Measurements from ENCODE around the gene LIN28B.

The LIN28B gene

DNA sequence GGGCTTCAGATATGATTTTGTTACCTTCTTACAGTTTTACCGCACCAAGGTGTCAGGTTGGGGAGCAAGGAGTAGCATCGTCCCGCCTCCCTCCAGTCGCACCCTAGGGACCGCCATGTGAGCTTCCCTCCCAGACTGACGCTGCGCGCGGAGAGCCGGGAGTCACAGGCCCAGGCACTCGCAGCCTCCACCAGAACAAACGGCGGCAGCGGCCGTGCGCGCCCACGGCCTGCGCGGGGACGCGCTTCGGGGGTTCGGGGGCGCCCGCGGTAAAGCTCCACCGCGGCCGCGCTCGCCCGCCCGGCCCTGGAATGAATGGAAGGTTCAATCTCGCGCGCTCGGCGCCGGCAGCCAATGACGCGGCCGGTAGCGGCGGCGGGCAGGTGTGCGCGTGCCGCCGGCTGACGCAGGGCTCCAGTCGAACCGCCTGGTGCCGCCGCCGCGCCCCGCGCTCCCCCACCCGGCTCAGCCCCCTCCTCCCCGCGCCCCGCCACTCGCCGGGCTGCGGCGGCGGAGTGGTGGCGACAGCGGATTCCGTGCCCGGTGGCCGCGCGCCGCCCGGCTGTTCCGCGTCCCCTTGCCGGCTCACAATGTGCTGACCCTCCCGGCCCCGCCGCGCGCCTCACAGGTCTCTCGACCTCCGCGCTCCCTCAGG, 16.5 kb upstream of the LIN28B start:
- Histone ChIP-seq H3K9ac (no peak overlapping the region), H3K27me3 (ENCODE audit: control insufficient read depth, insufficient read depth, low read length) (peaks cover 9% of the 10 kb centered on the region), H3K9me3 (ENCODE audit: control insufficient read depth, low read length) (peaks cover 6% of the 10 kb centered on the region), H3K4me2 (ENCODE audit: low read length) (no peak overlapping the region), H3K4me1 (no peaks in the 10 kb centered on the region), H3K36me3 (ENCODE audit: control insufficient read depth, insufficient read depth, low read length) (peaks cover 4% of the 10 kb centered on the region), H3K79me2 (no peaks in the 10 kb centered on the region), H3K4me3 (ENCODE audit: low read depth, low read length) (no peak overlapping the region), H3K27ac (no peak overlapping the region), H2AFZ (peak overlapping the region; percentile 51)
- no peak for TF ChIP-seq CTCF (IDR thresholded peaks at IDR 0.05)

DNA sequence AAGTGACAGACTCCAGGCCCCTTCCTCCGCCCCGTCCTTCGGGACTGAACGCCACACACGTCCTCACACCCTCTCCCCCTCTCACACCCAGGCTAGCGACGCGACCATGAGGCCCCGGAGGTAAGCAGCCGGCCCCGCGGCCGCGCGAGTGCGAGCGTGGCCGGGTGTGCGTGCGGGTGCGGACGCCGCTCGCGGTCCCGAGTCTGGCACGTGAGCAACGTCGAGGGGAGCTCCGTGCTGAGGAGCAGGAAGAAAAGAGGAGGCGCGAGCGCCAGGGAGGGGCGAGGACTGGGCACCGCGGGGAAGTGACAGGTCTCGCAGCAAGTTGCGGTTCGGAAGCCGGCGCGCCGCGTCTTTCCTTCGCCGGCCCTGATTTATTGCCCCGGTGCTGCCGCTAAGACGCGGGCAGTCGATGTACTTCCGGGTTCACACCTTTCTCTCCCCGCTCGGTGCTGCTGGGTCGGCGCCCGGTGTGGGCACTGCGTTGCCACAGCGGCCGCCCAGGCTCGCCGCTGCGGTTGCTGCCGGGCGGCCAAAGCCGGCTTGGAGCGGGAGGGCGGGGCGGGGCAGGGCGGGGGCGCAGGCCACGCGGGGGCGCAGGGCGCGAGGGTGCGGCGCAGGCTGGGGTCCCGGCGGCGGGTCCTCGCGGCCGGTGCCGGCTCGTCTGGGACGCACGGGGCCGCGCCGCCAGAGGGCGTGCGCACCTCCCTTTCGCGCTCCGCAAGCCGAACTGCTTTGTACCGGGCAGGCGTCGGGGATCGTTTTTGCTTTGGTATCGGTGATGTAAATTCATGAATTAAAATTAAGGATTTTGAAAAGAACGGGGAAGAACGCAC, 15.8 kb upstream of the LIN28B start:
- H3K36me3 ChIP-seq (ENCODE audit: control insufficient read depth, insufficient read depth, low read length): peaks cover 4% of the 10 kb centered on the region
- no peaks in the 10 kb centered on the region for H3K4me1 ChIP-seq
- no peak overlapping the region for H3K27ac ChIP-seq
- no peaks in the 10 kb centered on the region for H3K79me2 ChIP-seq
- peaks cover 6% of the 10 kb centered on the region for H3K9me3 ChIP-seq (ENCODE audit: control insufficient read depth, low read length)
- peak overlapping the region; percentile 51 for H2AFZ ChIP-seq
- H3K4me2 ChIP-seq (ENCODE audit: low read length): no peak overlapping the region
- H3K27me3 ChIP-seq (ENCODE audit: control insufficient read depth, insufficient read depth, low read length): peaks cover 9% of the 10 kb centered on the region
- H3K4me3 ChIP-seq (ENCODE audit: low read depth, low read length): no peak overlapping the region
- no peak overlapping the region for H3K9ac ChIP-seq
- no peak for TF ChIP-seq CTCF (IDR thresholded peaks at IDR 0.05)

- no peak for TF ChIP-seq CTCF (IDR thresholded peaks at IDR 0.05)
- H3K4me3 ChIP-seq (ENCODE audit: low read depth, low read length): no peak overlapping the region
- peaks cover 9% of the 10 kb centered on the region for H3K27me3 ChIP-seq (ENCODE audit: control insufficient read depth, insufficient read depth, low read length)
These were observed 15.2 kb upstream of the LIN28B start for GRCh38 chr6:104941729-104942091.

GRCh38 chr6:104943781-104944180, 13.1 kb upstream of the LIN28B start:
- Histone ChIP-seq H2AFZ (no peak overlapping the region), H3K9me3 (ENCODE audit: control insufficient read depth, low read length) (peaks cover 6% of the 10 kb centered on the region), H3K27me3 (ENCODE audit: control insufficient read depth, insufficient read depth, low read length) (peaks cover 9% of the 10 kb centered on the region), H3K79me2 (no peaks in the 10 kb centered on the region), H3K4me2 (ENCODE audit: low read length) (no peak overlapping the region), H3K36me3 (ENCODE audit: control insufficient read depth, insufficient read depth, low read length) (peaks cover 4% of the 10 kb centered on the region), H3K9ac (no peak overlapping the region), H3K4me1 (no peaks in the 10 kb centered on the region), H3K4me3 (ENCODE audit: low read depth, low read length) (no peak overlapping the region), H3K27ac (no peak overlapping the region)
- no peak for TF ChIP-seq CTCF (IDR thresholded peaks at IDR 0.05)

More at GRCh38 chr6:104941729-104942091, 15.2 kb upstream of the LIN28B start:
- H3K4me2 ChIP-seq (ENCODE audit: low read length): no peak overlapping the region
- peaks cover 6% of the 10 kb centered on the region for H3K9me3 ChIP-seq (ENCODE audit: control insufficient read depth, low read length)
- H3K9ac ChIP-seq: no peak overlapping the region
- H2AFZ ChIP-seq: no peak overlapping the region
- peaks cover 4% of the 10 kb centered on the region for H3K36me3 ChIP-seq (ENCODE audit: control insufficient read depth, insufficient read depth, low read length)
- H3K27ac ChIP-seq: no peak overlapping the region
- H3K4me1 ChIP-seq: no peaks in the 10 kb centered on the region
- no peaks in the 10 kb centered on the region for H3K79me2 ChIP-seq

All from parathyroid adenoma (tissue), 2 donors.